CD14-positive monocyte (primary cell): ENCODE data around the gene GNRHR. TPM values are rescaled to one million over a fixed set of nuclear protein-coding genes. Genes with fewer than 3 reads are reported as not detected.

ENCODE experiments used
- DNase-seq, 3 donors: peaks; one replicate each; pipeline ENCODE4 v3.0.0-alpha.2; 2011 to 2022
- H2AFZ ChIP-seq: 2 replicates; pipeline ENCODE4 v1.6.0; 2012; ENCODE audit warnings: mild to moderate bottlenecking, low read depth, low read length, inconsistent platforms; ENCODE audit not compliant: insufficient read depth, poor library complexity, severe bottlenecking
- H3K27ac ChIP-seq, 2 donors: 1 replicate in 1 of 2; 2 replicates in 1 of 2; pipeline ENCODE4 v1.5.1; 2012 to 2013; ENCODE audit warnings: low read length in 2 of 2, control low read depth in 1 of 2, inconsistent platforms in 1 of 2, low read depth in 1 of 2, mild to moderate bottlenecking in 1 of 2
- H3K27me3 ChIP-seq, 2 donors: one replicate each; pipeline versions ENCODE4 v1.6.0 to v1.6.1; 2011 to 2013; ENCODE audit warnings: low read length in 2 of 2; ENCODE audit not compliant: control insufficient read depth in 2 of 2, insufficient read depth in 2 of 2
- H3K36me3 ChIP-seq, 2 donors: replicated peaks in 1 of 2; 1 replicate in 1 of 2; 2 replicates in 1 of 2; pipeline versions ENCODE4 v1.5.1 to v1.6.1; 2012 to 2013; ENCODE audit warnings: low read length in 2 of 2, control low read depth in 1 of 2, inconsistent platforms in 1 of 2, mild to moderate bottlenecking in 1 of 2; ENCODE audit not compliant: insufficient read depth in 2 of 2, control insufficient read depth in 1 of 2
- H3K4me1 ChIP-seq, 2 donors: 1 replicate in 1 of 2; 2 replicates in 1 of 2; pipeline versions ENCODE4 v1.5.1 to v1.6.1; 2012 to 2013; ENCODE audit warnings: low read length in 2 of 2, control low read depth in 1 of 2, inconsistent platforms in 1 of 2, mild to moderate bottlenecking in 1 of 2, moderate library complexity in 1 of 2; ENCODE audit not compliant: insufficient read depth in 2 of 2, control insufficient read depth in 1 of 2
- H3K4me2 ChIP-seq: replicated peaks from 2 replicates; pipeline ENCODE3; 2012; ENCODE audit warnings: low read length, moderate library complexity, mild to moderate bottlenecking; ENCODE audit not compliant: poor library complexity, severe bottlenecking; ENCODE audit errors: extremely low read depth
- H3K4me3 ChIP-seq, 3 experiments: fragments of 200-600 bp in 1 of 3; sonication (generic) in 1 of 3; replicated peaks in 1 of 3; 1 replicate in 2 of 3; 2 replicates in 1 of 3; pipeline ENCODE4 v1.5.1; 2011 to 2013; ENCODE audit warnings: low read length in 3 of 3, mild to moderate bottlenecking in 3 of 3, control low read depth in 2 of 3, low read depth in 2 of 3, inconsistent platforms in 1 of 3, moderate library complexity in 1 of 3
- H3K79me2 ChIP-seq: 2 replicates; pipeline ENCODE4 v1.6.0; 2012; ENCODE audit warnings: mild to moderate bottlenecking, control low read depth, inconsistent platforms, low read length, moderate library complexity; ENCODE audit not compliant: insufficient read depth
- H3K9ac ChIP-seq: 2 replicates; pipeline ENCODE4 v1.6.0; 2017; ENCODE audit warnings: low read length, mild to moderate bottlenecking; ENCODE audit not compliant: insufficient read depth, poor library complexity, severe bottlenecking
- H3K9me3 ChIP-seq, 2 donors: replicated peaks in 1 of 2; 1 replicate in 1 of 2; 2 replicates in 1 of 2; pipeline versions ENCODE4 v1.5.1 to v1.6.1; 2012 to 2013; ENCODE audit warnings: low read length in 2 of 2, control low read depth in 1 of 2; ENCODE audit not compliant: control insufficient read depth in 1 of 2, insufficient read depth in 1 of 2
- H4K20me1 ChIP-seq: 2 replicates; pipeline ENCODE4 v1.6.0; 2012; ENCODE audit warnings: mild to moderate bottlenecking, low read length, control low read depth, moderate library complexity; ENCODE audit not compliant: insufficient read depth
- H3K27ac Mint-ChIP-seq, 7 donors: one replicate each; pipeline ENCODE4 v1.8.0; 2020; ENCODE audit warnings: mild to moderate bottlenecking in 7 of 7, mixed read lengths in 7 of 7, moderate library complexity in 6 of 7, inconsistent platforms in 2 of 7
- H3K27me3 Mint-ChIP-seq, 3 donors: one replicate each; pipeline ENCODE4 v1.8.0; 2021 to 2022; ENCODE audit warnings: low read depth in 3 of 3, mild to moderate bottlenecking in 3 of 3, mixed read lengths in 3 of 3, moderate library complexity in 3 of 3, inconsistent platforms in 1 of 3
- H3K36me3 Mint-ChIP-seq, 2 donors: one replicate each; pipeline ENCODE4 v1.8.0; 2020; ENCODE audit warnings: mixed read lengths in 2 of 2, inconsistent platforms in 1 of 2, mild to moderate bottlenecking in 1 of 2
- H3K4me1 Mint-ChIP-seq: one replicate; pipeline ENCODE4 v1.8.0; 2020; ENCODE audit warnings: mild to moderate bottlenecking, mixed read lengths
- H3K4me3 Mint-ChIP-seq, 2 donors: one replicate each; pipeline ENCODE4 v1.8.0; 2020; ENCODE audit warnings: mild to moderate bottlenecking in 2 of 2, mixed read lengths in 2 of 2, moderate library complexity in 1 of 2
- H3K9me3 Mint-ChIP-seq, 7 donors: one replicate each; pipeline ENCODE4 v1.8.0; 2020 to 2022; ENCODE audit warnings: mixed read lengths in 7 of 7, mild to moderate bottlenecking in 6 of 7, moderate library complexity in 6 of 7, inconsistent platforms in 2 of 7
- CTCF ChIP-seq: fragments of 200-600 bp; IDR thresholded peaks from one replicate; pipeline ENCODE4 v1.8.0; 2022; ENCODE audit warnings: antibody characterized with exemption, mild to moderate bottlenecking
- WGBS: methylation state at CpG from one replicate; pipeline ENCODE4 v1.1.5; 2013; ENCODE audit warnings: missing lambda C conversion rate; ENCODE audit not compliant: insufficient coverage; 5-methylcytosine and 5-hydroxymethylcytosine counted together
- intact Hi-C, 2 donors: fragments of 100-400 bp; cut with micrococcal nuclease; formaldehyde crosslinking; loops; one replicate each; pipeline versions ENCODE4 v1.15.0 to v1.15.1; 2023
- polyA plus RNA-seq, 3 donors: library from polyadenylated mRNA; depleted of rRNA in 1 of 3; unstranded in 2 of 3; stranded (reverse) in 1 of 3; fragments of 300-500 nt in 2 of 3; fragments of >200 nt in 1 of 3; fragmentation: Illumina TruSeq in 2 of 3; gene quantifications; 1 replicate in 2 of 3; 2 replicates in 1 of 3; pipeline ENCODE4 v1.2.3, GENCODE V29; 2012 to 2021

Gene GNRHR
- polyA plus RNA-seq, 3 donors, result not detected

- Histone ChIP-seq H3K27me3 (no peaks in the 10 kb centered on the region), H3K9me3 (peaks cover 8 to 10% of the 10 kb centered on the region in 2 donors), H3K4me1 (peaks cover 11 to 15% of the 10 kb centered on the region in 2 donors), H3K4me3 (no peak overlapping the region), H3K9ac (no peak overlapping the region), H2AFZ (no peak overlapping the region), H3K79me2 (peaks cover 32% of the 10 kb centered on the region), H4K20me1 (no peaks in the 10 kb centered on the region), H3K4me2 (no peak overlapping the region), H3K27ac (no peak overlapping the region), H3K36me3 (no peaks in the 10 kb centered on the region)
- intact Hi-C loops, result no loop called here
- Mint-ChIP-seq H3K27me3 (no peaks in the 10 kb centered on the region), H3K4me1 (peaks cover 9% of the 10 kb centered on the region), H3K4me3 (no peak overlapping the region), H3K27ac (no peak overlapping the region), H3K9me3 (peaks cover 6 to 27% (median 18%) of the 10 kb centered on the region in 7 donors), H3K36me3 (peaks cover 11 to 18% of the 10 kb centered on the region in 2 donors)
- WGBS, result no CpG with 5 or more reads among the region's 2 CpGs
- no peak for TF ChIP-seq CTCF
- no peak for DNase-seq
Measured at GRCh38 chr4:67704843-67705242, 49.3 kb downstream of the GNRHR start.

- H3K36me3 ChIP-seq, result no peaks in the 10 kb centered on the region
- TF ChIP-seq CTCF, result no peak
- H3K4me2 ChIP-seq, result no peak overlapping the region
- H3K27ac ChIP-seq, result peak overlapping the region in 1 of 2 donors; percentile 96
- H3K27me3 ChIP-seq, result no peaks in the 10 kb centered on the region
- no peak overlapping the region for H3K4me3 ChIP-seq
- no CpG with 5 or more reads among the region's 2 CpGs for WGBS
- Mint-ChIP-seq H3K9me3 (peaks cover 0 to 12% (median 9%) of the 10 kb centered on the region in 7 donors), H3K36me3 (peaks cover 7 to 17% of the 10 kb centered on the region in 2 donors), H3K27ac (no peak overlapping the region), H3K4me3 (no peak overlapping the region), H3K27me3 (no peaks in the 10 kb centered on the region), H3K4me1 (peaks cover 24% of the 10 kb centered on the region)
- H3K79me2 ChIP-seq, result peaks cover 52% of the 10 kb centered on the region
- H4K20me1 ChIP-seq, result peaks cover 7% of the 10 kb centered on the region
- H3K9ac ChIP-seq, result no peak overlapping the region
- H2AFZ ChIP-seq, result peak overlapping the region; percentile 75
- H3K9me3 ChIP-seq, result peaks cover 3 to 5% of the 10 kb centered on the region in 2 donors
- peaks cover 17 to 21% of the 10 kb centered on the region in 2 donors for H3K4me1 ChIP-seq
- intact Hi-C loops, result no loop called here
- DNase-seq, result no peak
Measured at GRCh38 chr4:67702166-67702565, 52.0 kb downstream of the GNRHR start.
